GM18951 (cell line): ENCODE results near the gene PTPRC.

Experiments
- POLR2A ChIP-seq: IDR thresholded peaks from 4 replicates; pipeline ENCODE4 v1.6.1; 2011; ENCODE audit warnings: mild to moderate bottlenecking; ENCODE audit not compliant: insufficient read length, insufficient read depth; ENCODE audit errors: extremely low read depth
- in situ Hi-C: fragments of 300-500 bp; cut with MboI; formaldehyde crosslinking; loops from one replicate; pipeline ENCODE4 v1.12.0; 2022; ENCODE audit warnings: low sequenced_read_pairs, mixed read lengths, inconsistent platforms; ENCODE audit not compliant: unreplicated experiment

The PTPRC gene

DNA sequence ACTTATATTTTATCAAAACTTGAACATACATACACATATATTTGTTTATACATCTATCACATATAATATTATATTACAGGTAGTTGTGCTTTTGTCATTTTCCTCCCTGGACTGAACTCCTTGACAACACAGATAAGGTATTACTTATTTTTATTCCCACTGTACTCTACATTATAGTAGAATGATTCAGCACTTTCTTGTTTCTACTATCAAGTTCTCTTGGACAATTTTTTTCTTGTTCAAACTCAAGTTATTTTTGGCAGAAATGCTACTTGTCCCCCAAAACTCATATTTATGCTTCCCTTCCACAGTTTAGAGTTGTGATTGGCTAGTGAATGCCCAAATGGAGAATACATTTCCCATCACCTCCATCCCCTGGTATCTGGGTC lies 10.8 kb upstream of the PTPRC start:
- in situ Hi-C loops: loop anchor here (10.0 kb wide), 1 partner anchor 47 kb away; no protein-coding TSS in a partner anchor
- no peak for TF ChIP-seq POLR2A

DNA sequence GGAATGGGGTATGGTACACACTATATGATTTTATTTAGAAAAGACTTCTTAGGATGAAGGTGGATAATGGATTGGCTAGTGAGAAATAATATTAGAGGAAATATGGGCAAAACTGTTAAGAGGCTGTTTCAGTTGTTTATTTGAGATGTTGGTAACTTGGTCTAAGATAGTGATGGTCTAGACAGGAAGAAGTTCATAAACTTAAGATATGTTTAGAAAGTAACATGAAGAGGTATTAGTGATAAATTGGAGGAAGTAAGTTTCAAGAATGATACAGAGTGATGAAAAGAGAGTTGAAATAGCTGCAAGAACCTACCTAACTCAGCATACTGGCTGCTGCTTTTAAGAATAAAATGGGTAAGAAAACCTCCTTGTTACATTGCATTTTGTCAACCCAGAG lies 9.2 kb upstream of the PTPRC start:
- in situ Hi-C loops: loop anchor here (10.0 kb wide), 1 partner anchor 45 kb away; no protein-coding TSS in a partner anchor
- TF ChIP-seq POLR2A: no peak

DNA sequence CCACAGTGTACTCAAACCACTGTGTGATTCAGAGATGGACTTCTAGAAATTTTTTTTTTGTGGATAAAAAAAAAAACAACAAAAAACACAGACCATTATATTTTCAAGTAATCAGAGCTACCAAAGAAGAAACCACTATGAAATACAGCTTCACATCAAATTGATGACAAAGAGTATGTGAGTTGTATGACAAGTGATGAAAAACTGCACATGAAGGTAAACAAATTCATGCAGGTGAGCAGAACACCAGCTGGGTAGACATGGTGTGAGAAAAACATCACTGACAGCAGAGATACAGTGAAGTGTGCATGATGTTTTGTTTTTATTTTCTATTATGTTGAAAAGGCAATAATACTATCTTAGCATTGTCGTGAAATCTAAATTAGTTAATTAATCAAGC lies 8.0 kb upstream of the PTPRC start:
- in situ Hi-C loops: no loop called here
- no peak for TF ChIP-seq POLR2A

DNA sequence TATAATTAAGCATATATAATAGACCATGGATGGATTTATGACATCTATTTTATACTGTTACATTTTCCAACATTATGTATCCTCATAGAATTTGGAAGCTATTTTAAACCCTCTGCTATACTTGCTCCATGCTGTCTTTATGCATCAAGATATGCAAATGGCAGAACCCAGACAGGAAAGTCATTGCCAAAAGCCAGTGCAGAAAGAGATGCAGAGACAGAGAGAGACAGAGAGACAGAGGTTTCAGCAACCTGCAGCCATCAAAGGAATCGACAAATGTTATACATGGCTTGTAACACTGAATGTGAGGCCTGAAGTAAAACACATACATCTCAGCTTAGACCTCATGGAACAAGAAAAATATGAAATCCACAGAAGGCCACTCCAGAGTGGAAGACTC lies 7.5 kb upstream of the PTPRC start:
- in situ Hi-C loops: no loop called here

DNA sequence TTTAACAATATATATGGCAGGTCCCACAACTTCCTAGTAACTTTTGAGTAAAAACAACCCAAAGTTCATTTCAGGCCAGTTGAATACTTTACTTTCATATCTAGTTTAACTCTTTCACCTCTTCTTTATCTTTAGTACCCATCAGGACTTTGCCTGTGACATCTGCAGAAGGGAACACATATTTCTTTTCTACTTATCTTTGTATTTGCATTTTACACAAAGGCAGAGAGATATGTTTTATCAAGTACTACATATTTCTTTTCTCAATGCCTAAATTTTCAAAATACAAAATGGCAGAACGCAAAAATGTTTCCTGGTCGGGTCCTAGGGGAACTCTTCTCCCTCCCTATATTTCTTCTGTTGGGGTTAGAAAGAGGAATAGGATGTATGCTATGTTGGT lies 6.8 kb upstream of the PTPRC start:
- no peak for TF ChIP-seq POLR2A
- in situ Hi-C loops: no loop called here

More for the DNA sequence above, 7.5 kb upstream of the PTPRC start:
- no peak for TF ChIP-seq POLR2A

DNA sequence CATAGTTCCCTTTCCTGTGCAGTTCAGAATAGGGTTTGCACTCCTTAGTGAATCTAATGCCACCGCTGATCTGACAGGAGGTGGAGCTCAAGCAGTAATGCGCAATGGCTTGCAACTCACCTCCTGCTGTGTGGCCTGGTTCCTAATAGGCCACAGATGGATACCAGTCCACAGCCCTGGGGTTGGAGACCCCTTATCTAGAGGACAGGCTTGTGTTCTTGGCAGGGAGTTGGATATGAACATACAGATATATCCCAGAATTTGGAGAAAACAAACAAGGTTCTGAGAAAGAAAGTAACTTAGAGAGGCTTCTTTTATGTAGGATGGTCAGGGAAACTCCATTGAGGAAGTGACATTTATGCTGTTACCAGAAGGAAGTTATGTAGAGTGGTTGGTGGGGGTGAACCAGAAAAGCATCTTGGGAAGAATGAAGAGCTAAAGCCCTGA lies 5.1 kb upstream of the PTPRC start:
- in situ Hi-C loops: no loop called here
- TF ChIP-seq POLR2A: no peak

DNA sequence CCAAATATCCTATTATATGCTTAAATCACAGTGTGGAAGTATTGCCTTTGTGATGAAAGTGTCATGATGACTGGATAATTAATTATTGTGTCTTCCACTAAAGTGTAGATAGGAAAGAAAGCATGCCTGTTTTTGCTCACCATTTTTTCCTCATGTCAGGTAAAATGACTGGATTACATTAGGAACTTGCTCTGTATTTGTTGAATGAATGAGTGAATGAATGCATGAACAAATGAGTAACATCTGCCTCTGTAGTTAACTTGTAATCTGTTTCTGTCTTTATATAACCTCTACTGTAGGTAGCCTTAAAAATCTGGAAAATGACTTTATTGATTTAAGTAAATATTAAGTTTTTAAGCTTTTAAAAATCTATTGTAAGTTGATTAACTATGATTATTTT lies 2.9 kb upstream of the PTPRC start:
- TF ChIP-seq POLR2A: no peak
- in situ Hi-C loops: no loop called here

DNA sequence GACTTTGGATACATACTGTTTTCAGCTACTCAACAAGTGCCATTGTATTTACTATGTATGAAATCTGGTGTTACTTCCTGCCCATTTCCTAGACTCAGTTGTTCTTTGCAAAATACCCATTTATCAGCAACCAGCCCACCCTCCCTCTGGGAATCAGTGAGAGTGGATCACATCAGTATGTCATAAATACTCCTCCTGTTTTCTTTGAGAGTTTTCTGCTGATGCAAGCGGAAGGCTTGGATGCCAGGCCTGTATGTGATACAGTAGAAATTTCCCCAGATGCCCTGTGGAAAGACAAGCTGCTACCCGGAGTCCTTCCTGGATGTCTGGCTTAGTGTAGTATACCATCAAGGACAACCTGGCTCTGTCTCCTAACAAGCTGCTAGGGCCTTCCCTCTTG lies 2.4 kb upstream of the PTPRC start:
- in situ Hi-C loops: no loop called here

DNA sequence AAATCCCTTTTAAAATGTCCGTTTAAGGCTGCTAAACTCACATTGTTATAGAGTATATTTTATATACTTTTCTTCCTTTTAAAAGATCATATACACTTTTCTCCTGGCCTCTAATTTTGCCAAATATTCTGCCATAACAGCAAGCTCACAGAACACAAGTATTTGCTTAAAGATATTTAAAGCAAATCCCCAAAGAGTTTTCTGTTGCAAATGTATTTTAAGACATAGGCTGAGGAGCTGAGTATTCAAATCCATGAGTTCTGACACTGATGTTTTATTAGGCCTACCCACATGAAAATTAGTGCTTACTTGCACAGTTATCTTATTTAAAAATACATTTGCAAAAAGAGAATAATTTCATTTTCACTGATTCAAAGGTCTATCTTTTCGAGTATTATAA lies 1.7 kb upstream of the PTPRC start:
- TF ChIP-seq POLR2A: no peak
- in situ Hi-C loops: no loop called here

More for the DNA sequence above, 2.4 kb upstream of the PTPRC start:
- TF ChIP-seq POLR2A: no peak

DNA sequence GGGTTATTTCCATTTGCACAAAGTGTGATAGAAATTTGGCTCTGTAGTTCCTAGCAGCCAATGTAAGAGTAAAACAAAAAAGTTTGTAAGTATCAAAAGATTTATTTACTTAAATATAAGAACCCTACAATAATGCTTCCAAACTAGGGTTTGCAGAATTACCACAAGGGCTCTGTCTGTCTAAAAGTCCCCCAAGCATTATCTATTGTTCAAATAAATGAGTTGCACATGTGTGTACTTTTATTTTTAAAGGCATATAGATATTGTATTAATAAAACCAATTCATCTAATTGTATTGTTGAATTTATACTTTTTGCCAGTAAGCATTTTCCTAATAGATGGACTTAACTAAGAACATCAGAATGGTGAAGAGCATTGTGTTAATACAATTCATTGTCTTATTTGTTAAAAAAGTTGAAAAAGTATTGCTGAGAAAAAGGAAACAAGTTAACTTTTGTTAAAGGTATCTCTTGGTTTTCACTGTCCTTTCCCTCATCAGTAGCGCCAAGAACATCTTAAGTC lies 863 bp upstream of the PTPRC start:
- in situ Hi-C loops: no loop called here
- TF ChIP-seq POLR2A: no peak

DNA sequence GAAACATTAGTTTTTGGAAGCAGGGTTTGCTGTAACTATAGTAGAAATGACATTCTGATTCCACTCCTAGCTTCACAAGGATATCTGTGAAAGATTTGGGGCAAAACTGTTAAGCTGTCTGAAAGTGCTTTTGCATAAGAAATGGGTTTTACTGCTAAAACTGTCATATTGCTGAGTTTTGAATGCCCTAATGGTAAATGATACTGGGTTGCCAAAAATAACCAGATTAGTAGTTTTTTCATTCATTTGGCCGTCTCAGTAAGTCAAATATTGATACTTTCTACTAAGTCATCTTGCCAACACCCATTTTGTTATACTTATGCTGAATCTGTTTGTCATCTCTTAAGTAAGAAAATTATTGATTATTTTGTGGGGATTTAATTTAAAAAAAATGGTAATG lies 399 bp upstream of the PTPRC start:
- in situ Hi-C loops: no loop called here
- TF ChIP-seq POLR2A: no peak

DNA sequence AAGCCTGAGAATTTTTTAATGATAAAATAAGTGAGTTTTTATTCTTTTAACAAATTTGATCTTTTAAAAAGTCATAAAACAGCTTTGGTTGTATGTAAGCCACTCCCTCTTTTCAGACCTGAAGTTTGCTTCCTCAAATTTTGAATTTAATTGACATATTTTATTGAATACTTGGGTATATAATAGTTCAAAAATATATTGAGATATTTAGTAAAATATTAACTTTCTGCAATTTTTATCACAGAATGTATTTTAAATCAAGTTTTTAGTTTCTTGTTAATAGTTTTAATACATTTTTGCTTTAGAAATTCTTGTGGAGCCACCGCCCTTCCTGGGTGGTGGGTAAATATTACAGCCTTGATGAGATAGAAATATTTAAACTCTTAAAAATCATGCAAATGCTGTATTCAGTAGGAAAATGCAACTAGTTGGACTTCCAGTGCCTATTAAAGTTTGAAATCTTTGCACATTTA lies 867 bp downstream of the PTPRC start:
- in situ Hi-C loops: no loop called here

DNA sequence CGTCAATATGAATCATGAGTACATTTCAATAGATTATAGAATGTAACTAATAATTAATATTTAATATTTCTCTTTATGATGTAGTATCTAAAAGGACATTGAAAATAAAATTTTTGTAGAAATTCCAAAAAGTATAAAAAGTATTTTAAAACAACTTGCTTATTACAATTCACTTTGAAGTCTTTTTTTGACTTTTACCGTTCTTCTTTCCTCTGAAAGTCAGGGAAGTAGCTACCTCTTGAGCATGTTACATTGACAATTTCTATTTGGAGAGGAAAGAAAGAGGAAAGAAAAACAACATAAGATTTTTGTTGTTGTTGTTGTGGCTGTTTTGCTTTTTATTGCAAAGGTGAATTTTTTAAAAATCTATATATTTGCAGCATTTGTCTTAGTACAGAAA lies 1.3 kb downstream of the PTPRC start:
- no peak for TF ChIP-seq POLR2A
- in situ Hi-C loops: no loop called here

More for the DNA sequence above, 867 bp downstream of the PTPRC start:
- TF ChIP-seq POLR2A: no peak

DNA sequence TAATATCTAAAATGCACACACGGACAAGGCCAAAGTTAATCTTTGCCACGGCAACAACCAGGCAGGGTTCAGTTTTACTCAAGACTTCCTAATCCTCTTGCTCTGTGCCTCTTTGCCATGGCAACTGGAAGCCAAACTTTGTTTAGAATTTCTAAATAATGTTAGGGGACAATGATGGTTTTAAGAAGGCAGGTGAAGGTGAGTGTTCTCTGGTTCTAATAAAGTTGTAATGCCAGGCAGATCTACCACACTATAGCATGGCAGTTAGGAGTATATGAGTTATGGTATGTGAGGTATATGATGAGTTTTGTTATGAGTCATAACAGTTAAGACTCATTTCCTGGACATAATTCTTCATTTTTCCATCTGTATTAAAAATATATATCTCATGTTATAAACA lies 2.7 kb downstream of the PTPRC start:
- in situ Hi-C loops: no loop called here
- no peak for TF ChIP-seq POLR2A
